OCI-LY3 (cell line): ENCODE data around the gene ADAMTS14.

Source experiments
- EZH2phosphoT487 ChIP-seq: fragments of 200-600 bp; shearing (Covaris generic); IDR thresholded peaks from 2 replicates; pipeline ENCODE4 v1.6.1; 2018; ENCODE audit warnings: antibody characterized with exemption, mixed run types, low read depth
- TF ChIP-seq, protein P1 (sequence below): fragments of 200-600, 300-600 bp; sonication (generic); IDR thresholded peaks from 2 replicates; pipeline ENCODE4 v1.5.1; 2014; ENCODE audit warnings: antibody characterized with exemption, low read length, low read depth

GRCh38 chr10:70669015-70669414, 3.3 kb upstream of the ADAMTS14 start:
- TF ChIP-seq, protein P1, sequence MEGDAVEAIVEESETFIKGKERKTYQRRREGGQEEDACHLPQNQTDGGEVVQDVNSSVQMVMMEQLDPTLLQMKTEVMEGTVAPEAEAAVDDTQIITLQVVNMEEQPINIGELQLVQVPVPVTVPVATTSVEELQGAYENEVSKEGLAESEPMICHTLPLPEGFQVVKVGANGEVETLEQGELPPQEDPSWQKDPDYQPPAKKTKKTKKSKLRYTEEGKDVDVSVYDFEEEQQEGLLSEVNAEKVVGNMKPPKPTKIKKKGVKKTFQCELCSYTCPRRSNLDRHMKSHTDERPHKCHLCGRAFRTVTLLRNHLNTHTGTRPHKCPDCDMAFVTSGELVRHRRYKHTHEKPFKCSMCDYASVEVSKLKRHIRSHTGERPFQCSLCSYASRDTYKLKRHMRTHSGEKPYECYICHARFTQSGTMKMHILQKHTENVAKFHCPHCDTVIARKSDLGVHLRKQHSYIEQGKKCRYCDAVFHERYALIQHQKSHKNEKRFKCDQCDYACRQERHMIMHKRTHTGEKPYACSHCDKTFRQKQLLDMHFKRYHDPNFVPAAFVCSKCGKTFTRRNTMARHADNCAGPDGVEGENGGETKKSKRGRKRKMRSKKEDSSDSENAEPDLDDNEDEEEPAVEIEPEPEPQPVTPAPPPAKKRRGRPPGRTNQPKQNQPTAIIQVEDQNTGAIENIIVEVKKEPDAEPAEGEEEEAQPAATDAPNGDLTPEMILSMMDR: no peak
- TF ChIP-seq EZH2phosphoT487: no peak
